ENCODE results near the gene MIGA1. TPM values are rescaled to one million over a fixed set of nuclear protein-coding genes. Genes with fewer than 3 reads are reported as not detected.

The MIGA1 gene
- total and polyA plus RNA-seq, 9 of the 15 experiments (the other 6 are each of a cell fraction or from before 2014, with no cell fraction given), result 1.6 to 5.1 (median 2.9) TPM

GRCh38 chr1:77888781-77889642, 109.6 kb downstream of the MIGA1 start (continued):
- TF ChIP-seq E2F8 (IDR thresholded peaks at IDR 0.05; ENCODE audit: low read depth, partially characterized antibody) (no peak), ZBTB7A (IDR thresholded peaks at IDR 0.05; ENCODE audit: borderline replicate concordance, control insufficient read depth, low read depth, low read length) (peak; percentile 56; the same call in 1 of the 2 replicates), ZFP1 (CRISPR knock-in tag; IDR thresholded peaks at IDR 0.05) (no peak), ATF7 (IDR thresholded peaks at IDR 0.05) (no peak), NR2F6 (CRISPR knock-in tag; IDR thresholded peaks at IDR 0.05) (no peak), ZNF24 (IDR thresholded peaks at IDR 0.05) (peak; percentile 70), SNRNP70 (optimal IDR thresholded peaks at IDR 0.05; ENCODE audit: low read depth, low read length) (no peak)

- H3K9me1 ChIP-seq (ENCODE audit: control insufficient read depth, insufficient read depth, low read length), result no peaks in the 10 kb centered on the region
- H3K27me3 ChIP-seq (ENCODE audit: control insufficient read depth in 2 of 2, insufficient read depth in 2 of 2, low read length in 2 of 2), result no peaks in the 10 kb centered on the region
- no peaks in the 10 kb centered on the region for H4K20me1 ChIP-seq (replicated peaks; ENCODE audit: control insufficient read depth, insufficient read depth, low read length)
- 47% methylated on average over 7 of the region's 7 CpGs for WGBS (ENCODE audit: insufficient coverage, low coverage, missing lambda C conversion rate)
- H3K36me3 ChIP-seq (ENCODE audit: control insufficient read depth, insufficient read depth, low read length), result no peaks in the 10 kb centered on the region
- H2AFZ ChIP-seq (ENCODE audit: low read depth, low read length), result peak overlapping the region; percentile 88
- no peak for ATAC-seq
- BruUV-seq (replicated peaks), result TSS peak; percentile 56
- peaks cover 2 to 11% of the 10 kb centered on the region in 2 experiments; a peak in 3 of 5 replicates for H3K4me1 ChIP-seq (replicated peaks in 1 of 2; ENCODE audit: control insufficient read depth in 2 of 2, insufficient read depth in 2 of 2, low read length in 2 of 2)
- H3K4me2 ChIP-seq (ENCODE audit: insufficient read depth, low read length), result peak overlapping the region; percentile 74; the same call in 1 of the 2 replicates
- POLR2A ChIA-PET, result no interaction called here
- CTCF ChIA-PET (ENCODE audit: low intra/inter-chr PET ratio), result no interaction called here
- no peak for DNase-seq (ENCODE audit: extremely low read depth in 1 of 4, low spot score in 3 of 4)
- H3K79me2 ChIP-seq (ENCODE audit: control insufficient read depth, insufficient read depth, low read length), result no peaks in the 10 kb centered on the region
- no peaks in the 10 kb centered on the region for H3K9me3 ChIP-seq (replicated peaks; ENCODE audit: control insufficient read depth, insufficient read depth, low read depth, low read length)
- H3K27ac ChIP-seq (ENCODE audit: extremely low read depth, low read depth, low read length), result no peak overlapping the region
- no peak for TF ChIP-seq PRDM10 (IDR thresholded peaks at IDR 0.05; ENCODE audit: partially characterized antibody)
- FAIRE-seq, result no peak
- in situ Hi-C loops (cut with MboI) (no loop called here), intact Hi-C loops (cut with micrococcal nuclease) (no loop called here)
- H3K9ac ChIP-seq (ENCODE audit: insufficient read depth in 1 of 2, low read depth in 2 of 2, low read length in 2 of 2), result no peak overlapping the region
- H3K4me3 ChIP-seq, result 0 out of 2 replicates have a peak overlapping the region, but pooled peaks have one; percentile 53
Measured at GRCh38 chr1:77889671-77890070, 110.2 kb downstream of the MIGA1 start.

Data from K562 (cell line).